DND-41 (cell line): ENCODE results near the gene OR6K3.

Experiments
- CTCF ChIP-seq: IDR thresholded peaks from 2 replicates; pipeline ENCODE4 v1.5.1; 2012; ENCODE audit warnings: borderline replicate concordance, low read length, moderate library complexity, mild to moderate bottlenecking; ENCODE audit not compliant: poor library complexity, severe bottlenecking; ENCODE audit errors: extremely low read depth
- EZH2 ChIP-seq: IDR thresholded peaks from 3 replicates; pipeline ENCODE4 v1.6.1; 2012; ENCODE audit warnings: borderline replicate concordance, low read depth, mild to moderate bottlenecking, moderate library complexity, low read length, inconsistent platforms; ENCODE audit not compliant: severe bottlenecking

GRCh38 chr1:158732524-158732923 lies 12.0 kb upstream of the OR6K3 start:
- no peak for TF ChIP-seq CTCF
- no peak for TF ChIP-seq EZH2
